GM23338 (cell line): ENCODE data around the gene CDC45. TPM values are rescaled to one million over a fixed set of nuclear protein-coding genes. Genes with fewer than 3 reads are reported as not detected.

Experiments
- ATAC-seq: fragments of 200-7000 bp; cut with Tn5 transposase; 3 replicates; pipeline ENCODE4 v1.9.1; 2020
- DNase-seq: peaks from one replicate; pipeline ENCODE4 v3.0.0-alpha.2; 2015; ENCODE audit warnings: low spot score
- H2AFZ ChIP-seq: fragments of 200-600 bp; sonication (generic); 2 replicates; pipeline ENCODE4 v1.8.0; 2016; ENCODE audit warnings: antibody characterized with exemption, mild to moderate bottlenecking, moderate library complexity
- H3F3A ChIP-seq: fragments of 200-600 bp; sonication (generic); replicated peaks from 2 replicates; pipeline ENCODE4 v1.8.0; 2017; ENCODE audit warnings: antibody characterized with exemption, mixed run types, low read depth
- H3K27ac ChIP-seq: fragments of 200-600 bp; sonication (generic); 2 replicates; pipeline ENCODE4 v1.6.1; 2016; ENCODE audit warnings: low read depth
- H3K27me3 ChIP-seq: fragments of 200-600 bp; sonication (generic); 2 replicates; pipeline ENCODE4 v1.8.0; 2016; ENCODE audit warnings: mild to moderate bottlenecking, mixed run types, moderate library complexity; ENCODE audit not compliant: insufficient read depth
- H3K36me3 ChIP-seq: fragments of 200-600 bp; sonication (generic); 2 replicates; pipeline ENCODE4 v1.8.0; 2016; ENCODE audit warnings: mild to moderate bottlenecking; ENCODE audit not compliant: insufficient read depth
- H3K4me1 ChIP-seq: fragments of 200-600 bp; sonication (generic); 2 replicates; pipeline ENCODE4 v1.8.0; 2016; ENCODE audit warnings: mild to moderate bottlenecking, moderate library complexity; ENCODE audit not compliant: insufficient read depth
- H3K4me2 ChIP-seq: fragments of 200-600 bp; sonication (generic); 2 replicates; pipeline ENCODE4 v1.7.1; 2017; ENCODE audit warnings: mixed run types
- H3K4me3 ChIP-seq: fragments of 200-600 bp; sonication (generic); 2 replicates; pipeline ENCODE4 v1.6.1; 2016; ENCODE audit warnings: mixed run types
- H3K79me2 ChIP-seq: fragments of 200-600 bp; sonication (generic); replicated peaks from 2 replicates; pipeline ENCODE4 v1.8.0; 2017; ENCODE audit warnings: mild to moderate bottlenecking; ENCODE audit not compliant: insufficient read depth
- H3K9me2 ChIP-seq: fragments of 200-600 bp; sonication (generic); 2 replicates; pipeline ENCODE4 v1.8.0; 2017; ENCODE audit not compliant: insufficient read depth
- H4K20me1 ChIP-seq: fragments of 200-600 bp; sonication (generic); replicated peaks from 2 replicates; pipeline ENCODE4 v1.8.0; 2017; ENCODE audit warnings: mild to moderate bottlenecking; ENCODE audit not compliant: insufficient read depth
- H3K27ac Mint-ChIP-seq: 2 replicates; pipeline ENCODE4 v1.8.0; 2020; ENCODE audit warnings: inconsistent platforms, mild to moderate bottlenecking, moderate library complexity, mixed read lengths
- H3K27me3 Mint-ChIP-seq: 3 replicates; pipeline ENCODE4 v1.8.0; 2022; ENCODE audit warnings: low read depth, mild to moderate bottlenecking, moderate library complexity, mixed read lengths, inconsistent platforms; ENCODE audit not compliant: insufficient read depth, poor library complexity
- H3K36me3 Mint-ChIP-seq: 3 replicates; pipeline ENCODE4 v1.8.0; 2021; ENCODE audit warnings: low read depth, mild to moderate bottlenecking, inconsistent platforms, moderate library complexity, mixed read lengths
- H3K4me1 Mint-ChIP-seq: 3 replicates; pipeline ENCODE4 v1.8.0; 2020; ENCODE audit warnings: mild to moderate bottlenecking, inconsistent platforms, mixed read lengths
- H3K4me3 Mint-ChIP-seq: 3 replicates; pipeline ENCODE4 v1.8.0; 2021; ENCODE audit warnings: moderate library complexity, mild to moderate bottlenecking, inconsistent platforms, mixed read lengths
- H3K9me3 Mint-ChIP-seq: 3 replicates; pipeline ENCODE4 v1.8.0; 2020; ENCODE audit warnings: moderate library complexity, mild to moderate bottlenecking, inconsistent platforms, mixed read lengths
- CREB1 ChIP-seq: fragments of 250-450 bp; sonication (Bioruptor Pico); IDR thresholded peaks from 2 replicates; pipeline ENCODE4 v1.5.0; 2020; ENCODE audit warnings: low read depth, mild to moderate bottlenecking, moderate library complexity
- CTCF ChIP-seq, 2 experiments: fragments of 200-600 bp in 1 of 2; sonication (generic) in 1 of 2; conservative IDR thresholded peaks; 2 replicates each; pipeline versions ENCODE4 v1.5.1 to v1.6.1; 2016 to 2017; ENCODE audit warnings: antibody characterized with exemption in 2 of 2, low read depth in 2 of 2, mild to moderate bottlenecking in 2 of 2, moderate library complexity in 1 of 2
- EZH2 ChIP-seq: fragments of 200-600 bp; sonication (generic); IDR thresholded peaks from one replicate; pipeline ENCODE4 v1.8.0; 2017; ENCODE audit warnings: antibody characterized with exemption, mild to moderate bottlenecking, low read depth; ENCODE audit not compliant: unreplicated experiment
- EZH2phosphoT487 ChIP-seq: fragments of 200-600 bp; sonication (generic); IDR thresholded peaks from one replicate; pipeline ENCODE4 v1.8.1; 2018; ENCODE audit warnings: antibody characterized with exemption; ENCODE audit not compliant: unreplicated experiment
- JUNB ChIP-seq: IDR thresholded peaks from one replicate; pipeline ENCODE4 v1.6.1; 2016; ENCODE audit warnings: antibody characterized with exemption; ENCODE audit not compliant: unreplicated experiment
- NANOG ChIP-seq: IDR thresholded peaks from 2 replicates; pipeline ENCODE4 v1.6.1; 2016; ENCODE audit warnings: antibody characterized with exemption, borderline replicate concordance
- POLR2AphosphoS5 ChIP-seq: IDR thresholded peaks from 2 replicates; pipeline ENCODE4 v1.6.1; 2016; ENCODE audit warnings: antibody characterized with exemption, low read depth
- REST ChIP-seq: IDR thresholded peaks from one replicate; pipeline ENCODE4 v1.6.1; 2018; ENCODE audit warnings: antibody characterized with exemption; ENCODE audit not compliant: unreplicated experiment
- STAT1 ChIP-seq: IDR thresholded peaks from one replicate; pipeline ENCODE4 v1.6.1; 2016; ENCODE audit warnings: antibody characterized with exemption; ENCODE audit not compliant: unreplicated experiment
- ZNF114 ChIP-seq: fragments of 250-450 bp; sonication (Bioruptor Pico); IDR thresholded peaks from 2 replicates; pipeline ENCODE4 v1.5.0; 2020; ENCODE audit warnings: mild to moderate bottlenecking, moderate library complexity
- ZNF331 ChIP-seq: fragments of 250-450 bp; sonication (Bioruptor Pico); IDR thresholded peaks from 2 replicates; pipeline ENCODE4 v1.5.0; 2020; ENCODE audit warnings: low read depth, mild to moderate bottlenecking, moderate library complexity
- ZNF462 ChIP-seq: fragments of 250-450 bp; sonication (Bioruptor Pico); IDR thresholded peaks from 2 replicates; pipeline ENCODE4 v1.5.0; 2020; ENCODE audit warnings: mild to moderate bottlenecking, moderate library complexity
- polyA plus RNA-seq: library from polyadenylated mRNA; unstranded; fragments of >200 nt; fragmentation: Nextera tagmentation; extraction: Ambion mirVana; gene quantifications from 2 replicates; pipeline ENCODE4 v1.2.1, GENCODE V29; 2016
- total RNA-seq: library from RNA; depleted of rRNA; stranded (reverse); fragments of >200 nt; shearing (Covaris generic); gene quantifications from 2 replicates; pipeline ENCODE4 v1.2.3, GENCODE V29; 2014
- TF ChIP-seq, protein P1 (sequence below): IDR thresholded peaks from 2 replicates; pipeline ENCODE4 v1.6.1; 2016; ENCODE audit warnings: antibody characterized with exemption

Gene CDC45
- total and polyA plus RNA-seq, 2 experiments from 2014 or later, result 29.0 to 30.3 TPM

GRCh38 chr22:19477321-19478044 lies 2.2 kb upstream of the CDC45 start:
- Histone ChIP-seq H3K27me3 (no peaks in the 10 kb centered on the region), H3K4me3 (peak overlapping the region; percentile 55), H3K36me3 (0 out of 2 replicates have a peak, but pooled peaks cover 7% of the 10 kb centered on the region), H3K79me2 (peaks cover 63% of the 10 kb centered on the region), H3K4me1 (peaks cover 13% of the 10 kb centered on the region), H3F3A (no peaks in the 10 kb centered on the region), H3K4me2 (peak overlapping the region; percentile 98), H2AFZ (no peak overlapping the region), H3K9me2 (no peaks in the 10 kb centered on the region), H3K27ac (no peak overlapping the region), H4K20me1 (peaks cover 41% of the 10 kb centered on the region)
- Mint-ChIP-seq H3K4me3 (peak overlapping the region; percentile 97), H3K36me3 (peaks cover 21% of the 10 kb centered on the region), H3K4me1 (peaks cover 17% of the 10 kb centered on the region), H3K9me3 (no peaks in the 10 kb centered on the region), H3K27ac (no peak overlapping the region), H3K27me3 (peaks cover 3% of the 10 kb centered on the region)
- TF ChIP-seq EZH2 (no peak), NANOG (no peak), STAT1 (no peak), CTCF (conservative IDR thresholded peaks at IDR 0.05; ENCODE audit: low read depth in 2 of 2) (no peak), JUNB (no peak), ZNF462 (CRISPR knock-in tag) (no peak), REST (no peak), ZNF331 (CRISPR knock-in tag) (no peak), ZNF114 (CRISPR knock-in tag) (no peak), EZH2phosphoT487 (no peak), POLR2AphosphoS5 (no peak), CREB1 (CRISPR knock-in tag) (no peak)
- TF ChIP-seq, protein P1, sequence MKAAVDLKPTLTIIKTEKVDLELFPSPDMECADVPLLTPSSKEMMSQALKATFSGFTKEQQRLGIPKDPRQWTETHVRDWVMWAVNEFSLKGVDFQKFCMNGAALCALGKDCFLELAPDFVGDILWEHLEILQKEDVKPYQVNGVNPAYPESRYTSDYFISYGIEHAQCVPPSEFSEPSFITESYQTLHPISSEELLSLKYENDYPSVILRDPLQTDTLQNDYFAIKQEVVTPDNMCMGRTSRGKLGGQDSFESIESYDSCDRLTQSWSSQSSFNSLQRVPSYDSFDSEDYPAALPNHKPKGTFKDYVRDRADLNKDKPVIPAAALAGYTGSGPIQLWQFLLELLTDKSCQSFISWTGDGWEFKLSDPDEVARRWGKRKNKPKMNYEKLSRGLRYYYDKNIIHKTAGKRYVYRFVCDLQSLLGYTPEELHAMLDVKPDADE, result no peak
- DNase-seq (no peak), ATAC-seq (no peak)
